Occipital lobe (tissue), 2 donors: ENCODE measurements around the gene PGGHG. TPM values are rescaled to one million over a fixed set of nuclear protein-coding genes. Genes with fewer than 3 reads are reported as not detected.
"Not testable (repeated sequence)": the region's sequence is repeated elsewhere in the genome, so short reads cannot be mapped to it uniquely, and the experiment has no call there.

Experiments
- DNase-seq: peaks from one replicate; lab custom pipeline; 2025; lab: John Stamatoyannopoulos, UW
- total RNA-seq: library from RNA; depleted of rRNA; stranded (reverse); fragments of >200 nt; gene quantifications from one replicate; pipeline ENCODE4 v1.2.3, GENCODE V29; 2014

The PGGHG gene
- total RNA-seq, 1 donor from 2014 or later: 1.4 TPM

GRCh38 chr11:313787-314553 lies 25.0 kb downstream of the PGGHG start, which contains the start of gene IFITM1:
Gene IFITM1, plus strand, starts transcription at chr11:314040. Its CDS starts 131 bp downstream, at chr11:314171.
- DNase-seq: no peak

GRCh38 chr11:314554-314875 lies 25.6 kb downstream of the PGGHG start:
- DNase-seq: not testable (repeated sequence)

- DNase-seq: no peak
Observed at GRCh38 chr11:315051-315481, 26.1 kb downstream of the PGGHG start.

GRCh38 chr11:315516-315994 lies 26.6 kb downstream of the PGGHG start:
- no peak for DNase-seq

GRCh38 chr11:316031-316701 lies 27.2 kb downstream of the PGGHG start:
- no peak for DNase-seq

- no peak for DNase-seq
Observed at GRCh38 chr11:316891-317301, 28.0 kb downstream of the PGGHG start.

GRCh38 chr11:317668-318404 lies 28.9 kb downstream of the PGGHG start:
- DNase-seq: not testable (repeated sequence)

GRCh38 chr11:318405-319120 lies 29.6 kb downstream of the PGGHG start:
- DNase-seq: not testable (repeated sequence)

GRCh38 chr11:319121-319887 lies 30.4 kb downstream of the PGGHG start:
- not testable (repeated sequence) for DNase-seq

- DNase-seq: not testable (repeated sequence)
Observed at GRCh38 chr11:319888-320273, 31.0 kb downstream of the PGGHG start.

- no peak for DNase-seq
Observed at GRCh38 chr11:324156-324555, 35.2 kb downstream of the PGGHG start.

- not testable (repeated sequence) for DNase-seq
Observed at GRCh38 chr11:324593-325517, 35.9 kb downstream of the PGGHG start.

- no peak for DNase-seq
Observed at GRCh38 chr11:325796-326591, 37.1 kb downstream of the PGGHG start.

GRCh38 chr11:326592-326841 lies 37.6 kb downstream of the PGGHG start:
- DNase-seq: no peak

GRCh38 chr11:326842-327580 lies 38.1 kb downstream of the PGGHG start:
- DNase-seq: no peak

GRCh38 chr11:327581-327923 lies 38.6 kb downstream of the PGGHG start:
- no peak for DNase-seq

GRCh38 chr11:328012-328411 lies 39.1 kb downstream of the PGGHG start:
- no peak for DNase-seq

GRCh38 chr11:328516-329100 lies 39.7 kb downstream of the PGGHG start:
- not testable (repeated sequence) for DNase-seq
